H9 (cell line): ENCODE measurements around the gene GSX1. TPM values are rescaled to one million over a fixed set of nuclear protein-coding genes. Genes with fewer than 3 reads are reported as not detected.

ENCODE experiments used
- DNase-seq: peaks from one replicate; pipeline ENCODE4 v3.0.0-alpha.2; 2017
- H2AFZ ChIP-seq: one replicate; pipeline ENCODE4 v1.6.1; 2013; ENCODE audit warnings: mild to moderate bottlenecking, low read length, control low read depth, moderate library complexity
- H2AK5ac ChIP-seq: 2 replicates; pipeline ENCODE4 v1.6.1; 2013; ENCODE audit warnings: low read length, control low read depth, mixed read lengths; ENCODE audit not compliant: insufficient read length
- H2BK120ac ChIP-seq: one replicate; pipeline ENCODE4 v1.6.1; 2013; ENCODE audit warnings: low read depth, mild to moderate bottlenecking, low read length, control low read depth, inconsistent platforms; ENCODE audit not compliant: poor library complexity, severe bottlenecking
- H2BK12ac ChIP-seq: 2 replicates; pipeline ENCODE4 v1.6.1; 2013; ENCODE audit warnings: low read length, control low read depth, mixed read lengths, low read depth; ENCODE audit not compliant: insufficient read length
- H2BK15ac ChIP-seq: 2 replicates; pipeline ENCODE4 v1.6.1; 2013; ENCODE audit warnings: low read depth, low read length, control low read depth
- H2BK20ac ChIP-seq: one replicate; pipeline ENCODE4 v1.6.1; 2013; ENCODE audit warnings: low read depth, mild to moderate bottlenecking, low read length, control low read depth, inconsistent platforms; ENCODE audit not compliant: poor library complexity, severe bottlenecking
- H2BK5ac ChIP-seq: 2 replicates; pipeline ENCODE4 v1.6.1; 2013; ENCODE audit warnings: low read length, control low read depth, mixed read lengths; ENCODE audit not compliant: insufficient read length
- H3K14ac ChIP-seq: 2 replicates; pipeline ENCODE4 v1.6.1; 2013; ENCODE audit warnings: low read length, control low read depth; ENCODE audit not compliant: insufficient read depth
- H3K18ac ChIP-seq: 2 replicates; pipeline ENCODE4 v1.6.1; 2013; ENCODE audit warnings: low read depth, mild to moderate bottlenecking, mixed read lengths, low read length, control low read depth; ENCODE audit not compliant: insufficient read length
- H3K23ac ChIP-seq: 2 replicates; pipeline ENCODE4 v1.6.1; 2013; ENCODE audit warnings: low read length, control low read depth, mixed read lengths, low read depth; ENCODE audit not compliant: insufficient read length
- H3K23me2 ChIP-seq: 2 replicates; pipeline ENCODE4 v1.6.1; 2013; ENCODE audit warnings: low read depth, mild to moderate bottlenecking, mixed read lengths, low read length, control low read depth; ENCODE audit not compliant: insufficient read length, poor library complexity, severe bottlenecking
- H3K27ac ChIP-seq: 2 replicates; pipeline ENCODE4 v1.5.1; 2013; ENCODE audit warnings: low read length, control low read depth, mixed read lengths, low read depth; ENCODE audit not compliant: insufficient read length
- H3K27me3 ChIP-seq: 2 replicates; pipeline ENCODE4 v1.6.1; 2013; ENCODE audit warnings: low read length, control low read depth, inconsistent platforms; ENCODE audit not compliant: insufficient read depth
- H3K4ac ChIP-seq: 2 replicates; pipeline ENCODE4 v1.6.1; 2013; ENCODE audit warnings: low read depth, mild to moderate bottlenecking, control low read depth, inconsistent platforms, low read length, moderate library complexity
- H3K4me1 ChIP-seq: 2 replicates; pipeline ENCODE4 v1.6.1; 2013; ENCODE audit warnings: low read length, control low read depth, inconsistent platforms; ENCODE audit not compliant: insufficient read depth
- H3K4me2 ChIP-seq: 2 replicates; pipeline ENCODE4 v1.6.1; 2013; ENCODE audit warnings: low read length, control low read depth, mixed read lengths; ENCODE audit not compliant: insufficient read length, insufficient read depth
- H3K56ac ChIP-seq: 2 replicates; pipeline ENCODE4 v1.6.1; 2013; ENCODE audit warnings: low read depth, mild to moderate bottlenecking, mixed read lengths, low read length, control low read depth; ENCODE audit not compliant: insufficient read length
- H3K79me1 ChIP-seq: 2 replicates; pipeline ENCODE4 v1.6.1; 2013; ENCODE audit warnings: low read depth, mild to moderate bottlenecking, moderate library complexity, low read length, control low read depth, inconsistent platforms; ENCODE audit not compliant: insufficient read depth, poor library complexity, severe bottlenecking
- H3K79me2 ChIP-seq: 2 replicates; pipeline ENCODE4 v1.6.1; 2013; ENCODE audit warnings: low read length, control low read depth, inconsistent platforms; ENCODE audit not compliant: insufficient read depth
- H3K9ac ChIP-seq: 2 replicates; pipeline ENCODE4 v1.6.1; 2013; ENCODE audit warnings: low read length, control low read depth, mixed read lengths; ENCODE audit not compliant: insufficient read length; ENCODE audit errors: extremely low read depth
- H3K9me3 ChIP-seq: one replicate; pipeline ENCODE4 v1.6.1; 2013; ENCODE audit warnings: low read depth, low read length, inconsistent platforms; ENCODE audit not compliant: control insufficient read depth
- H3T11ph ChIP-seq: one replicate; pipeline ENCODE4 v1.6.1; 2013; ENCODE audit warnings: mild to moderate bottlenecking, low read length, control low read depth, inconsistent platforms
- H4K20me1 ChIP-seq: one replicate; pipeline ENCODE4 v1.6.1; 2013; ENCODE audit not compliant: control insufficient read depth, insufficient read length, insufficient read depth
- H4K5ac ChIP-seq: 2 replicates; pipeline ENCODE4 v1.6.1; 2013; ENCODE audit warnings: low read depth, mild to moderate bottlenecking, mixed read lengths, low read length, control low read depth; ENCODE audit not compliant: insufficient read length
- H4K8ac ChIP-seq: replicated peaks from 2 replicates; pipeline ENCODE4 v1.6.1; 2013; ENCODE audit warnings: low read length, control low read depth, mixed read lengths, low read depth; ENCODE audit not compliant: insufficient read length
- H4K91ac ChIP-seq: 2 replicates; pipeline ENCODE4 v1.6.1; 2013; ENCODE audit warnings: low read depth, mild to moderate bottlenecking, moderate library complexity, mixed read lengths, low read length, control low read depth; ENCODE audit not compliant: insufficient read length
- H3K27ac Mint-ChIP-seq, 3 experiments: 2 replicates in 2 of 3; 3 replicates in 1 of 3; pipeline ENCODE4 v1.8.0; 2020 to 2021; ENCODE audit warnings: mixed read lengths in 3 of 3, mild to moderate bottlenecking in 1 of 3, moderate library complexity in 1 of 3
- H3K27me3 Mint-ChIP-seq: 2 replicates; pipeline ENCODE4 v1.8.0; 2021; ENCODE audit warnings: low read depth, mild to moderate bottlenecking, moderate library complexity, mixed read lengths
- H3K36me3 Mint-ChIP-seq, 3 experiments: 2 replicates in 2 of 3; 3 replicates in 1 of 3; pipeline ENCODE4 v1.8.0; 2020 to 2021; ENCODE audit warnings: low read depth in 3 of 3, mixed read lengths in 3 of 3; ENCODE audit not compliant: insufficient read depth in 1 of 3
- H3K4me1 Mint-ChIP-seq, 2 experiments: 2 replicates each; pipeline ENCODE4 v1.8.0; 2020; ENCODE audit warnings: mixed read lengths in 2 of 2
- H3K4me3 Mint-ChIP-seq, 2 experiments: 2 replicates in 1 of 2; 3 replicates in 1 of 2; pipeline ENCODE4 v1.8.0; 2020 to 2021; ENCODE audit warnings: mild to moderate bottlenecking in 2 of 2, mixed read lengths in 2 of 2, moderate library complexity in 1 of 2
- H3K9me3 Mint-ChIP-seq, 2 experiments: 2 replicates in 1 of 2; 3 replicates in 1 of 2; pipeline ENCODE4 v1.8.0; 2020; ENCODE audit warnings: mild to moderate bottlenecking in 2 of 2, mixed read lengths in 2 of 2, moderate library complexity in 1 of 2
- CTCF ChIP-seq: fragments of 200-600 bp; sonication (generic); conservative IDR thresholded peaks from 3 replicates; pipeline ENCODE4 v1.8.0; 2021; ENCODE audit warnings: antibody characterized with exemption, mild to moderate bottlenecking
- WGBS: extraction: QIAGEN DNeasy Blood & Tissue Kit; methylation state at CpG from one replicate; pipeline ENCODE4 v1.1.7; 2013; ENCODE audit warnings: missing lambda C conversion rate, low lambda C conversion rate, mixed read lengths; ENCODE audit not compliant: insufficient read length; ENCODE audit errors: extremely low coverage; 5-methylcytosine and 5-hydroxymethylcytosine counted together
- total RNA-seq: library from RNA; stranded (reverse); gene quantifications from 2 replicates; pipeline ENCODE4 v1.2.1, GENCODE V29; 2021

The GSX1 gene
- total RNA-seq, 1 experiment from 2014 or later = not detected

- H2AFZ ChIP-seq = no peak overlapping the region
- no peak overlapping the region for H3K9ac ChIP-seq
- H3K4me2 ChIP-seq = no peak overlapping the region
- H3T11ph ChIP-seq = no peak overlapping the region
- H4K8ac ChIP-seq = no peak overlapping the region
- no peak overlapping the region for H2AK5ac ChIP-seq
- no peaks in the 10 kb centered on the region for H3K79me2 ChIP-seq
- H2BK120ac ChIP-seq = no peak overlapping the region
- H4K20me1 ChIP-seq = no peaks in the 10 kb centered on the region
- H3K4ac ChIP-seq = no peak overlapping the region
- H3K9me3 ChIP-seq = no peaks in the 10 kb centered on the region
- H3K27me3 ChIP-seq = peaks cover 57% of the 10 kb centered on the region
- peaks cover 2% of the 10 kb centered on the region for H3K23me2 ChIP-seq
- no peak for DNase-seq
- Mint-ChIP-seq H3K4me3 (no peak overlapping the region), H3K9me3 (peaks cover 0 to 3% of the 10 kb centered on the region in 2 experiments; a peak in 3 of 5 replicates), H3K27ac (no peak overlapping the region), H3K36me3 (no peaks in the 10 kb centered on the region; a peak in 1 of 7 replicates), H3K27me3 (peaks cover 100% of the 10 kb centered on the region), H3K4me1 (peaks cover 20 to 42% of the 10 kb centered on the region in 2 experiments)
- no peak overlapping the region for H3K27ac ChIP-seq
- no peak overlapping the region for H3K18ac ChIP-seq
- no peak overlapping the region for H4K91ac ChIP-seq
- H3K56ac ChIP-seq = no peak overlapping the region
- no peak overlapping the region for H2BK20ac ChIP-seq
- no peak overlapping the region for H3K23ac ChIP-seq
- H4K5ac ChIP-seq = no peak overlapping the region
- H3K79me1 ChIP-seq = no peaks in the 10 kb centered on the region
- no peak overlapping the region for H2BK15ac ChIP-seq
- no peak for TF ChIP-seq CTCF
- WGBS = no CpG with 5 or more reads among the region's 4 CpGs
- H2BK12ac ChIP-seq = no peak overlapping the region
- no peak overlapping the region for H3K14ac ChIP-seq
- H3K4me1 ChIP-seq = no peaks in the 10 kb centered on the region
- H2BK5ac ChIP-seq = no peak overlapping the region
Observed at GRCh38 chr13:27827646-27828045, 35.4 kb downstream of the GSX1 start.
